ENCODE results near the gene TXNIP.

DNA sequence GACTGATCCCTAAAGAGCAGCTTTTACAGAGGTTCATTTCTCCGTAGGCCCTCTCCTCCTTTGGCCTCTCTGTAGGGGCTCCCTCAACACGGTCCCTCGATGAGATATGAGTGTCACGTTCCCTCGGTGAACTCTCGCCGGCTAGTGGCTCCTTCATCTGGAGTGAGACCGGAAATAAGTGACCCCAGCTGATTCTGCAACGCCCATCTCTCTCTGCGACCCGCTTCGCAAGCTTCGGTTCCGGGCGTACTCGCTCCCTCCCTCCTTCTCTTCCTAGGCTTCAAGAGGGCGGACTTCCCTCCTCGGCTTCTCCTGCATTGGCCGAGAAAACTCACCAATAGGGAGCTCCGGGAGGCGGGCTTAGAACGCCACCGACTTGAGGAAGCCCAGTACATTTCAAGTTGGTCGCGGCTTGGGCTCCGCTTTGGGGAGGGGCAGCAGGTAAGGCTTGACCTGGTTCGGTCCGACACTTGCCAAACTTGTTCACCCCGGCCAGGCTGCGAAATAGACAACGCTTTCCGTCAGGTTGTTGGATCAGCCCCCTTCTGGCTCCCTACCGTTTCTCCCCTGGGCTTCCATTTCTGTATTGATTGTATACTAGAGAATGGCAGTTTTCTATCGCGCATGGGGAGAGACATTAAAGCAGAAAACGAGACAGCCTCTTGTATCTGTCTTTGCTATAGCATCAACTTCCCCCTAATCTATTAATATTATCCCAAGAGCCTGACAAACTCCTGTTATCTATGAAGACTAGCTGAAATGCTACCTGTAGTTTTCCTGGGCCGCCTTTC is 31.9 kb downstream of the TXNIP start, which contains the start of the genes ANKRD34A and POLR3GL:
- TF ChIP-seq, protein P1, sequence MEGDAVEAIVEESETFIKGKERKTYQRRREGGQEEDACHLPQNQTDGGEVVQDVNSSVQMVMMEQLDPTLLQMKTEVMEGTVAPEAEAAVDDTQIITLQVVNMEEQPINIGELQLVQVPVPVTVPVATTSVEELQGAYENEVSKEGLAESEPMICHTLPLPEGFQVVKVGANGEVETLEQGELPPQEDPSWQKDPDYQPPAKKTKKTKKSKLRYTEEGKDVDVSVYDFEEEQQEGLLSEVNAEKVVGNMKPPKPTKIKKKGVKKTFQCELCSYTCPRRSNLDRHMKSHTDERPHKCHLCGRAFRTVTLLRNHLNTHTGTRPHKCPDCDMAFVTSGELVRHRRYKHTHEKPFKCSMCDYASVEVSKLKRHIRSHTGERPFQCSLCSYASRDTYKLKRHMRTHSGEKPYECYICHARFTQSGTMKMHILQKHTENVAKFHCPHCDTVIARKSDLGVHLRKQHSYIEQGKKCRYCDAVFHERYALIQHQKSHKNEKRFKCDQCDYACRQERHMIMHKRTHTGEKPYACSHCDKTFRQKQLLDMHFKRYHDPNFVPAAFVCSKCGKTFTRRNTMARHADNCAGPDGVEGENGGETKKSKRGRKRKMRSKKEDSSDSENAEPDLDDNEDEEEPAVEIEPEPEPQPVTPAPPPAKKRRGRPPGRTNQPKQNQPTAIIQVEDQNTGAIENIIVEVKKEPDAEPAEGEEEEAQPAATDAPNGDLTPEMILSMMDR (conservative IDR thresholded peaks at IDR 0.05; ENCODE audit: low read depth in 2 of 2), result no peak
- TF ChIP-seq EZH2 (IDR thresholded peaks at IDR 0.05; ENCODE audit: low read depth, unreplicated experiment), result no peak
- TF ChIP-seq EZH2phosphoT487 (IDR thresholded peaks at IDR 0.05; ENCODE audit: unreplicated experiment), result no peak
- TF ChIP-seq, protein P2, sequence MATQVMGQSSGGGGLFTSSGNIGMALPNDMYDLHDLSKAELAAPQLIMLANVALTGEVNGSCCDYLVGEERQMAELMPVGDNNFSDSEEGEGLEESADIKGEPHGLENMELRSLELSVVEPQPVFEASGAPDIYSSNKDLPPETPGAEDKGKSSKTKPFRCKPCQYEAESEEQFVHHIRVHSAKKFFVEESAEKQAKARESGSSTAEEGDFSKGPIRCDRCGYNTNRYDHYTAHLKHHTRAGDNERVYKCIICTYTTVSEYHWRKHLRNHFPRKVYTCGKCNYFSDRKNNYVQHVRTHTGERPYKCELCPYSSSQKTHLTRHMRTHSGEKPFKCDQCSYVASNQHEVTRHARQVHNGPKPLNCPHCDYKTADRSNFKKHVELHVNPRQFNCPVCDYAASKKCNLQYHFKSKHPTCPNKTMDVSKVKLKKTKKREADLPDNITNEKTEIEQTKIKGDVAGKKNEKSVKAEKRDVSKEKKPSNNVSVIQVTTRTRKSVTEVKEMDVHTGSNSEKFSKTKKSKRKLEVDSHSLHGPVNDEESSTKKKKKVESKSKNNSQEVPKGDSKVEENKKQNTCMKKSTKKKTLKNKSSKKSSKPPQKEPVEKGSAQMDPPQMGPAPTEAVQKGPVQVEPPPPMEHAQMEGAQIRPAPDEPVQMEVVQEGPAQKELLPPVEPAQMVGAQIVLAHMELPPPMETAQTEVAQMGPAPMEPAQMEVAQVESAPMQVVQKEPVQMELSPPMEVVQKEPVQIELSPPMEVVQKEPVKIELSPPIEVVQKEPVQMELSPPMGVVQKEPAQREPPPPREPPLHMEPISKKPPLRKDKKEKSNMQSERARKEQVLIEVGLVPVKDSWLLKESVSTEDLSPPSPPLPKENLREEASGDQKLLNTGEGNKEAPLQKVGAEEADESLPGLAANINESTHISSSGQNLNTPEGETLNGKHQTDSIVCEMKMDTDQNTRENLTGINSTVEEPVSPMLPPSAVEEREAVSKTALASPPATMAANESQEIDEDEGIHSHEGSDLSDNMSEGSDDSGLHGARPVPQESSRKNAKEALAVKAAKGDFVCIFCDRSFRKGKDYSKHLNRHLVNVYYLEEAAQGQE (IDR thresholded peaks at IDR 0.05; ENCODE audit: unreplicated experiment), result no peak
- peak; percentile 69 for TF ChIP-seq POLR2AphosphoS5 (IDR thresholded peaks at IDR 0.05; ENCODE audit: low read depth)
- no peak for TF ChIP-seq ZNF331 (CRISPR knock-in tag; IDR thresholded peaks at IDR 0.05; ENCODE audit: low read depth)
- TF ChIP-seq, protein P3, sequence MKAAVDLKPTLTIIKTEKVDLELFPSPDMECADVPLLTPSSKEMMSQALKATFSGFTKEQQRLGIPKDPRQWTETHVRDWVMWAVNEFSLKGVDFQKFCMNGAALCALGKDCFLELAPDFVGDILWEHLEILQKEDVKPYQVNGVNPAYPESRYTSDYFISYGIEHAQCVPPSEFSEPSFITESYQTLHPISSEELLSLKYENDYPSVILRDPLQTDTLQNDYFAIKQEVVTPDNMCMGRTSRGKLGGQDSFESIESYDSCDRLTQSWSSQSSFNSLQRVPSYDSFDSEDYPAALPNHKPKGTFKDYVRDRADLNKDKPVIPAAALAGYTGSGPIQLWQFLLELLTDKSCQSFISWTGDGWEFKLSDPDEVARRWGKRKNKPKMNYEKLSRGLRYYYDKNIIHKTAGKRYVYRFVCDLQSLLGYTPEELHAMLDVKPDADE (IDR thresholded peaks at IDR 0.05), result no peak; the same call in 1 of the 2 replicates
